ENCODE data around the gene LARP4B.

DNA sequence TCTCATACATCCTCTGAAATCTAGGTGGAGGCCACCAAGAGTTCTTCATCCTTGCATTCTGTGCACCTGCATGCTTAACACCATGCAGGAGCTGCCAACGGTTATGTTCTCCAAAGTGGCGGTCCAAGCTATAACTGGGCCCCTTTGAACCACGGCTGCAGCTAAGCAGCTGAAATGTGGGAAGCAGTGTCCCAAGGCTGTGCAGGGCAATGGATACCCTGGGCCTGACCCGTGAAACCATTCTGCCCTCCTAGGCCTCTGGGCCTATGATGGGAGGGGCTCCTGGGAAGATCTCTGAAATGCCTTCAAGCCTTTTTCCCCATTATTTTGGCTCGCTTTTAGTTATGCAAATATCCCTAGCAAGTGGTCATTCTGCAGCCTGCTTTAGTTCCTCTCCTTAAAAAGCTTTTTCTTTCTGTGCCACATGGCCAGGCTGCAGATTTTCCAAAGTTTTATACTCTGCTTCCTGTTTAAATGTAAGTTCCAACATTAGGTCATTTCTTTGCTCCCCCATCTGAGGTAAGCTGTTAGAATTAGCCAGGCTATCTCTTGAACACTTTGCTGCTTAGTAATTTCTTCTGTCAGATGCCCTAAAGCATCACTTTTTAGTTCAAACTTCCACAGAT, 49.1 kb upstream of the LARP4B start:
- TF ChIP-seq, protein P1, sequence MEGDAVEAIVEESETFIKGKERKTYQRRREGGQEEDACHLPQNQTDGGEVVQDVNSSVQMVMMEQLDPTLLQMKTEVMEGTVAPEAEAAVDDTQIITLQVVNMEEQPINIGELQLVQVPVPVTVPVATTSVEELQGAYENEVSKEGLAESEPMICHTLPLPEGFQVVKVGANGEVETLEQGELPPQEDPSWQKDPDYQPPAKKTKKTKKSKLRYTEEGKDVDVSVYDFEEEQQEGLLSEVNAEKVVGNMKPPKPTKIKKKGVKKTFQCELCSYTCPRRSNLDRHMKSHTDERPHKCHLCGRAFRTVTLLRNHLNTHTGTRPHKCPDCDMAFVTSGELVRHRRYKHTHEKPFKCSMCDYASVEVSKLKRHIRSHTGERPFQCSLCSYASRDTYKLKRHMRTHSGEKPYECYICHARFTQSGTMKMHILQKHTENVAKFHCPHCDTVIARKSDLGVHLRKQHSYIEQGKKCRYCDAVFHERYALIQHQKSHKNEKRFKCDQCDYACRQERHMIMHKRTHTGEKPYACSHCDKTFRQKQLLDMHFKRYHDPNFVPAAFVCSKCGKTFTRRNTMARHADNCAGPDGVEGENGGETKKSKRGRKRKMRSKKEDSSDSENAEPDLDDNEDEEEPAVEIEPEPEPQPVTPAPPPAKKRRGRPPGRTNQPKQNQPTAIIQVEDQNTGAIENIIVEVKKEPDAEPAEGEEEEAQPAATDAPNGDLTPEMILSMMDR (conservative IDR thresholded peaks at IDR 0.05; ENCODE audit: low read depth in 2 of 2), result no peak
- no peak for TF ChIP-seq POLR2AphosphoS5 (IDR thresholded peaks at IDR 0.05; ENCODE audit: low read depth)
